Endothelial cell of umbilical vein (primary cell): ENCODE measurements around the gene DNAAF5.

Source experiments
- POLR2A ChIP-seq: IDR thresholded peaks from 2 replicates; pipeline ENCODE4 v1.6.1; 2012; ENCODE audit warnings: low read depth, mild to moderate bottlenecking, control low read depth, low read length
- TF ChIP-seq, protein P1 (sequence below), 2 donors: IDR thresholded peaks; 1 replicate in 1 of 2; 2 replicates in 1 of 2; pipeline ENCODE4 v1.5.1; 2011; ENCODE audit warnings: low read length in 2 of 2, mild to moderate bottlenecking in 2 of 2, moderate library complexity in 2 of 2, control low read depth in 1 of 2, inconsistent platforms in 1 of 2, low read depth in 1 of 2; ENCODE audit not compliant: insufficient read depth in 1 of 2; ENCODE audit errors: extremely low read depth in 1 of 2

DNA sequence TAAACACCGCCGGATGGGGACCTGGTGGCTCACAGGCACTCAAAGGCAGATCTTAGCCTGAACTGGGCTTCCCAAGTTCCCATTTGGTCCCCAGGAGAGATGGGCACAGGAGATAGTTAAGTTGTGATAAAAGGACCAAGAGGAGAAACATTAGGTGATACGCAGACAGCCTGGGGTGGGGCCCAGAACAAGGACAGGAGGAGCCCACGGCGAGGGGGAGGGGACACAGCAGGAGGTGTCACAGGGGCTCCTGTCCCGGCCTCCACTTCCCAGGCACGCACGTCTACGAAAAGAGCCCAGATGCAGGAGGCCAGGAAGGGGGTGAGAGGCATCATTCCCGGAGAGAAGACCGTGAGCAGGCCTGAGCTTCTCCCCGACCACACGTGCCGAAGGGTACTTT is 16.3 kb upstream of the DNAAF5 start:
- TF ChIP-seq POLR2A: no peak
- TF ChIP-seq, protein P1, sequence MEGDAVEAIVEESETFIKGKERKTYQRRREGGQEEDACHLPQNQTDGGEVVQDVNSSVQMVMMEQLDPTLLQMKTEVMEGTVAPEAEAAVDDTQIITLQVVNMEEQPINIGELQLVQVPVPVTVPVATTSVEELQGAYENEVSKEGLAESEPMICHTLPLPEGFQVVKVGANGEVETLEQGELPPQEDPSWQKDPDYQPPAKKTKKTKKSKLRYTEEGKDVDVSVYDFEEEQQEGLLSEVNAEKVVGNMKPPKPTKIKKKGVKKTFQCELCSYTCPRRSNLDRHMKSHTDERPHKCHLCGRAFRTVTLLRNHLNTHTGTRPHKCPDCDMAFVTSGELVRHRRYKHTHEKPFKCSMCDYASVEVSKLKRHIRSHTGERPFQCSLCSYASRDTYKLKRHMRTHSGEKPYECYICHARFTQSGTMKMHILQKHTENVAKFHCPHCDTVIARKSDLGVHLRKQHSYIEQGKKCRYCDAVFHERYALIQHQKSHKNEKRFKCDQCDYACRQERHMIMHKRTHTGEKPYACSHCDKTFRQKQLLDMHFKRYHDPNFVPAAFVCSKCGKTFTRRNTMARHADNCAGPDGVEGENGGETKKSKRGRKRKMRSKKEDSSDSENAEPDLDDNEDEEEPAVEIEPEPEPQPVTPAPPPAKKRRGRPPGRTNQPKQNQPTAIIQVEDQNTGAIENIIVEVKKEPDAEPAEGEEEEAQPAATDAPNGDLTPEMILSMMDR (IDR thresholded peaks at IDR 0.05; ENCODE audit: extremely low read depth in 1 of 2, insufficient read depth in 1 of 2, low read depth in 1 of 2, low read length in 2 of 2): no peak
